ENCODE measurements around the gene THSD4. TPM values are rescaled to one million over a fixed set of nuclear protein-coding genes. Genes with fewer than 3 reads are reported as not detected.

THSD4 gene
- total and polyA plus RNA-seq, 9 of the 15 experiments (the other 6 are each of a cell fraction or from before 2014, with no cell fraction given): 0.04 TPM; not detected in 5

DNA sequence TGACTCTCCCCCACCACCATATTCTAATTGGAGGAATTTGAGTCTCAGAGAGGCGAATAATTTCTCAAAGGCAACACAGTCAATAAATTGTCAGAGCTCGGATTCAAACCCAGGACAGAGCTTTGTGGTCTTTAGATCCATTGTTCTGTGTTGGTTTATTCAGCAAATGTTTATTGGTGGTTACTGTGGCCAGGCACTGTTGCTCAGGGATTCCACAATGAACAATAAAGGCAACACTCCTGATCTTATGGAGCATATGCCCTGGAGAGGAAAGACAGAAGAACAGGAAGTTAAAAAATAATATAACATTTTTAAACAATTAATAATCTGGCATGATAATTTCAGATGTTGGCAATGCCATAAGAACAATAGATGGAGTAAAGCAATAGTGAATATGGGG is 403.4 kb downstream of the THSD4 start:
- POLR2A ChIA-PET: interaction anchor here (0.7 kb wide), 1 partner anchor 76 kb away, joined by 3 read pairs; no protein-coding TSS in a partner anchor
- H3K79me2 ChIP-seq (ENCODE audit: control insufficient read depth, insufficient read depth, low read length): no peaks in the 10 kb centered on the region
- H3K9me1 ChIP-seq (ENCODE audit: control insufficient read depth, insufficient read depth, low read length): no peaks in the 10 kb centered on the region
- no peak overlapping the region for H3K4me3 ChIP-seq
- no peak for FAIRE-seq
- H3K9me3 ChIP-seq (replicated peaks; ENCODE audit: control insufficient read depth, insufficient read depth, low read depth, low read length): no peaks in the 10 kb centered on the region
- WGBS (ENCODE audit: insufficient coverage, low coverage, missing lambda C conversion rate): 0% methylated on average over 2 of the region's 2 CpGs
- in situ Hi-C loops (cut with MboI): no loop called here
- BruUV-seq (replicated peaks): no TSS peak
- H2AFZ ChIP-seq (ENCODE audit: low read depth, low read length): no peak overlapping the region
- no peak overlapping the region for H3K27ac ChIP-seq (ENCODE audit: extremely low read depth, low read depth, low read length)
- TF ChIP-seq, protein P1, sequence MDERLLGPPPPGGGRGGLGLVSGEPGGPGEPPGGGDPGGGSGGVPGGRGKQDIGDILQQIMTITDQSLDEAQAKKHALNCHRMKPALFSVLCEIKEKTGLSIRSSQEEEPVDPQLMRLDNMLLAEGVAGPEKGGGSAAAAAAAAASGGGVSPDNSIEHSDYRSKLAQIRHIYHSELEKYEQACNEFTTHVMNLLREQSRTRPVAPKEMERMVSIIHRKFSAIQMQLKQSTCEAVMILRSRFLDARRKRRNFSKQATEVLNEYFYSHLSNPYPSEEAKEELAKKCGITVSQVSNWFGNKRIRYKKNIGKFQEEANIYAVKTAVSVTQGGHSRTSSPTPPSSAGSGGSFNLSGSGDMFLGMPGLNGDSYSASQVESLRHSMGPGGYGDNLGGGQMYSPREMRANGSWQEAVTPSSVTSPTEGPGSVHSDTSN (CRISPR knock-in tag; IDR thresholded peaks at IDR 0.05; ENCODE audit: low read depth): no peak
- TF ChIP-seq, protein P1 (tag; conservative IDR thresholded peaks at IDR 0.05; ENCODE audit: low read depth): no peak
- no peak for DNase-seq (ENCODE audit: extremely low read depth in 1 of 4, low spot score in 3 of 4)
- no peak for ATAC-seq
- H4K20me1 ChIP-seq (replicated peaks; ENCODE audit: control insufficient read depth, insufficient read depth, low read length): no peaks in the 10 kb centered on the region
- H3K4me2 ChIP-seq (ENCODE audit: insufficient read depth, low read length): no peak overlapping the region
- no peaks in the 10 kb centered on the region for H3K4me1 ChIP-seq (replicated peaks in 1 of 2; ENCODE audit: control insufficient read depth in 2 of 2, insufficient read depth in 2 of 2, low read length in 2 of 2)
- no peak overlapping the region for H3K9ac ChIP-seq (ENCODE audit: insufficient read depth in 1 of 2, low read depth in 2 of 2, low read length in 2 of 2)
- H3K27me3 ChIP-seq (ENCODE audit: control insufficient read depth in 2 of 2, insufficient read depth in 2 of 2, low read length in 2 of 2): no peaks in the 10 kb centered on the region
- intact Hi-C loops (cut with micrococcal nuclease): no loop called here
- CTCF ChIA-PET (ENCODE audit: low intra/inter-chr PET ratio): no interaction called here
- H3K36me3 ChIP-seq (ENCODE audit: control insufficient read depth, insufficient read depth, low read length): no peaks in the 10 kb centered on the region
